Measurements from ENCODE around the gene ULBP1.
"Not testable (repeated sequence)": the region's sequence is repeated elsewhere in the genome, so short reads cannot be mapped to it uniquely, and the experiment has no call there.

Gene ULBP1

DNA sequence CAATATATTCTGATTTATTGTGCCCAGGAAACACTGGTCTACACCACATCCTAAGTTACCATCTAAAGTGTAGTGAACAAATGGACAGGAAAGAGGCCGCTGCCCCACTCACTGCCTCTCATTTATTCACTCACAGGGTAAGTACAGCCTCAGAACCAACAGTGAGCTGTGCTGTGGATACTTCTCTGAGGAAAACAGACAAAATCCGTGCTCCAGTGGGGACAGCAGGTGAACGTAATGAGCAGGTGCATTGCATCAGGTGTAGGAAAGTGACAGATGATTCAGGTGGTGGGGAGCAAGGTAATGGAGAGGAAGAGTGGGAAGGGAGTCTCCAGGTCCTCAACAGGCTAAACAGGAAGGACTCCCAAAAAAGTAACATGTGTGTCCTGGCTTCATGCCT is 30.3 kb upstream of the ULBP1 start:
- DNase-seq = no peak

DNA sequence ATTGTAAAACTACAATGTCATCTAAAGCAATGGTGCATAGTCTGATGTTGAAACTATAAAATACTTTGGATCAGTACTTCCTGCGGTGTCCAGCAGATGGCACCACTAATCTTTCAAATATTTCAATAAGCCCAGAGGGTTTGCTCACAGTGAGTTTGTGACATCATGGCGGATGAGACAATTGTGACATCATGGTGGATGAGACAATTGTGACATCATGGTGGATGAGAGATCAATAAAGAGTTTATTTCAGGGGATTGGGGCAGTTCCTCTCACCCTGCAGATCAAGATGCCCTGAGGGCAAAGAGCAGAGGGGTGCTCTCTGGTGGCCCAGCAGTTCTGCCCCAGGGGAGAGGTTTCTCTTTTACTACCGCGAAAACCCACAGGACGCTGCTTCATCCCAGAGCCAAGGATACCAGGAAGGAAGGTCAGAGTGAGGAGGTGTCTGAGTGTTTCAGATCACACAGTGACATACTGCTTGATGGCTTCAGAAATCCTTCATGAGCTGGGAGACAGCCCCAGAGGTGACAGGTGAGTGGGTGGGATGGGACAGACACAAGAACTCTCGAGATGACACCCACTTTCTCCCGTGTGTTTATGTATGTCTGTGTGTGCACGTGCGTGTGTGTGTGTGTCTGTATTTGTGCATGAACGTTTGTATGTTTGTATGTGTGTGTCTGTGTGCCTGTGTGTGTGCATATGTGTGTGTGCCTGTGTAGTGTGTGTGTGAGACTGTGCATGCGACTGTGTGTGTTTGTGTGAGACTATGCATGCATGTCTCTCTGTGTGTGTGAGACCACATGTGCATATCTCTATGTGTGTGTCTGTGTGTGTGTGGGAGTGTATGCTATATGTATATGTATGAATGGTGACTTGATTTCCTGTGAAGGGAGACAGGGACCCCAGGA is 29.2 kb upstream of the ULBP1 start:
- peak; percentile 86 for DNase-seq

DNA sequence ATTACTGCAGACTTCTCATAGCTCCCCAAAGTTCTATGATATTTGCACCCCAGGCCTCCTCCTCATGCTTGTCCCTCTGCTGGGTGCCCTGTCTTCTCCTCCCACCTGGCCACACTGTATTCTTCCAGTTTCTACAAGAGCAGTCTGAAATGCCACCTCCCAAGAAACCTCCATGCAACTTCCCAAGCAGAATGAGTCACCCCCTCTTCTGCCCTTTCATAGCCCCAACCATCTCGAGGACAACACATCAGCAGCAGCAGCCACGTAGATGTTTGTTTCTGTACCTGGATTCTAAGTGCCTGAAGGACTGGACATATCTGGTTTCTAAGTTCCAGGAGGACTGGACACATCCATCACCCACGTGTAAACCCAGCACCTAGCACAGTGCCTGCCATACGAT is 28.5 kb upstream of the ULBP1 start:
- DNase-seq = no peak

DNA sequence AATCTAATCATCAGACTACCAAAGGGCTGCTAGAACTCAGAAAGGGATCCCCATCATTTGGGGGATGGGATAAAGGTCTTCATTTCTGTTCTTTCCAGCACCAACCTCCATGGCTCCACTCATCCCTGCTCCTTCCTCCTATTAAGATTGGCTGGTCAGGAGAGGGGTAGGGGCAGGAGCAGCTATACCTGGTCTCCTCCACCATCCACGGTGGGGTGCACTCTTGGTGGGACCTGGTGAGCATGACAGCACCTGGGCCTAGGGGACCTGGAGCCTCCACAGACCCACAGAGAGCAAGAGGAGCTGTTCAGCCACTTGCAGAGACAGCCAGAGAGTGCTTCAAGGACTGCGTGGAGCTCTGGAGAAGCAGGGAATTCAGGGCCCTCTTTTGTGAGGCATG is 28.1 kb upstream of the ULBP1 start:
- DNase-seq = no peak

DNA sequence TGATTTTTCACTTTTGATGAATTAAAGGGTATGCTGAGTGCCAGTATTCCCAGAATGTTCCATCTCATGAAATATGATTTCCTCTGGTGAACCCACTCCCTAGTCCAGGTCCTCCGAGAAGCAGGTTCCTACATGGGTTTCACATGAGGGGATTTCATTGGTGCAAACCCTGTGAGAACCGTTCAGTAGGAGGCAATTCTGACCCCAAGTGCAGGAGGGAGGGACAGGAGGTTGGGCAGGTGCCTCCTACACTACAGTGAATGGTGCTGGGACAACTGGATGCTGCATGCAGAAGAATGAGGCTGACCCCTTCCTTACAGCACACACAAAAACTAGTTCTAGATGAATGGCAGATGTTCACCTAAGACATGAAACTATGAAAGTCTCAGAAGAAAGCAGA is 27.0 kb upstream of the ULBP1 start:
- DNase-seq = no peak

DNA sequence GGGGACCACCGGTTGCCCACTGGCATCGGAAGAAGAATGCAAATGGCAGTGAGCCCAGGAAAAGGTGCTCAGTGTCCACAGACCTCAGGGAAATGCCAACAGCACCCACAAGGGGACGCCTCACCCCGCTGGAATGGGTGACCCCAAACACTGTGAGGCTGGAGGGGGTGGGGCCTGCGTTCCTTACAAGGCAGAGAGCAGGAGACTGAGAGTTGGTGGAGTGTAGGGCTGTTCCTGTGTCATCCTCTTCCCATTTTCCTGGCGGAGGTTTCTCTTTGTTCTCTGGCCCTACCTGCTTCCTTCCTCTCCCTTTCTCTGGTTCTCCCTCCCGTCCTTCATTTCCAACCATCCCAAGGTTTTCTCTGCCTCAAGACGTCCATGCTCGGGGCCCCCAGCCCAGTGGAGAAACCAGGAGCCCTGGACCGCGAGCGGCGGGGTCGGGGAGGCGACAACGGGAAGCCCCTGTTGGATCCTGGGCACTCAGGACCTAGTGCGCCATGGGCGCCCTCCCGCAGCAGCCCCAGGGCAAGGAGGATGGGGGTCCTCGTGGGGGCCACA is 25.7 kb upstream of the ULBP1 start:
- DNase-seq = not testable (repeated sequence)

DNA sequence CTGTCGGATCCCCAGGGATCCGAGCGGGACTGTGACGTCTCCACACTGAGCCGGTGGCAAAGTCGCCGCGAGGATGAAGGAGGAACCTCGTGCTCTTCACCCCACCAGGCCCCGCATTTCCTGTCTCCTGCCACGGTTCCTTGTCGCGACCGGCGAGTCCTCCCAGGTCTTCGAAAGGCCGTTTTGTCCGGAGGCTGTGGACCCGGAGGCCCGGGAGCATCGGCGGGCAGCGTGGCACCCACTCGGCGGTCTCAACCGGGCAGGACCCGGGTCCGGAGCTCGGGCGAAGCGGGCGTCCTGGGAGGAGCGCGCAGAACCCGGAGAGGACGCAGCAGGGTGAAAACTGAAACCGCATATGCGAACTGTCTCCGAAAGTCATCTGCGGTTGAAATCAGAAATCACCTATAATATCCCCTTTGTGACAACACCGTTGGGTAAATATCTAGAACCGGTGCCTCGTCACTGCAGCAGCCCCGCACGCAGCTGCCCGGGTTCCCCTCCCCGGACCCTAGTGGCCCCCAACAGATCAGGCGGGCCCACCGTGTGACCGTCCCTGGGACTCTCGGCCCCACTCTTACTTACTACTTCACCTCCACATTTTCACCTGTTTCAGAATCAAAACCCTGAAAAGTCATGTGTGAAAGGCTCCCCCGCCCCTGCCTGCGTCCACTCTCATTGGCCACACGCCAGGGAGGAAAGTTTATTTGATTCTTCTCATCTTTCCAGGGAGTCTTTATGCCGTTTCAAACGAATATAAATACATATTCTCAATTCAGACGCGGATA is 25.0 kb upstream of the ULBP1 start:
- DNase-seq = peak; percentile 83

DNA sequence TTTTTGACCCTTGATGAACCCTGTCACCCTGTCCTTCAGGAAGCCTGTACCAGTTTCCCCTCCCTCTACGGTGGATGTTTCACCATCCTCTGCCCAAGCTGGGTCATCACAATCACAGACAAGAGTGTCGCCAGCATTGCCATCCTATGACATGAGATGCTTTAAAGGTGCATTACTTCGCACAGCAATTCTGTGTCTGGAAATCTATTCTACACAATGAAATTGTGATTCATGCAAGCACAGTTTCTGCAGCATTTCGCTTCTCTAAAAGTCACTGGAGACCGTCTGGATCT is 24.4 kb upstream of the ULBP1 start:
- DNase-seq = no peak

DNA sequence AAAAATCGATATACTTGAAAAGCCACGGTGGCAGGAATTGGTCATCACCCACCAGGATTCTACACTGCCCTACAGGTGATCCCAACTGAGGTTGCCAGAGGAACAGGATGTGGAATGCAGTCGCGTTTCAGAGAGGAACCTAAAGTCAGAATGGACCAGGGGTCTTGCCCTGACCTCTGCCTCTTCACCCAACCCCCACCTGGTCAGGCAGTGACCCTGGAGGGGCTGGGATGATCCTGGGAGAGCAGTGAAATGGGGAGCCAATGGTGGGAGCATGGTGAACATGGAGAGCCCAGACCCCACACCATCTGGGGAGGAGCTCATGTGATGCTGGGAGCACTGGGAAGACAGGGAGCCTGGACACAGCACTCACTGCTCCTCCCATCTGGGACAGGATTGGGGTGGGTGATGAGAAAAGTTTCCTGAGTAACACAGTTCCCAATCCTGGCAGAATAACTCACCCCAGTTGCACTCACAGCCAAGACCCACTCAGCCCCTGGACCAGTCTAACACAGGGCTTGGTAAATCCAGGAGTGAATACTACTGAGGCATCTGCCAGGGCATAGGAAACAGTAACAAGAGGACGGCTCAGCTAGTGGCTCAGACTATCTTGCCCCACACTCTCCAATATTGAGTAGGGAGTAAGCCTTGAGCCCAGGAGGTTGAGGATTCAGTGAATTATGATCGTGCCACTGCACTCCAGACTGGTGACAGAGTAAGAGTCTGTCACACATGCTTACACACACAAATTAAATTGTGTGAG is 23.7 kb upstream of the ULBP1 start:
- DNase-seq = no peak

DNA sequence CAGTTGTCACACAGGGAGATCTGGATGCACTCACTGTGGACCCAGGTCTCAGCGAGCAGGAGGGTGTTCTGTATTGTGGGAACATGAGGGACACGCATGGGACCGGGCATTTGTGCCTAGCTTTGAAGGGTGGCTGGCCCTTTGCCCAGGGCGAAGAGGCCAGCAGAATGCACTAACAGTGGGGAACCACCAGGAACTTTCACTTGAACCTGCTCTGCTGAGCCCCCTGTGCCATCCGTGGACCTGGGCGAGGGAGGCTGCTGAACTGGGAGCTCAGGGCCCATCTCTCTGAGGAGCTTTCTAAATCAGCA is 23.1 kb upstream of the ULBP1 start:
- no peak for DNase-seq

DNA sequence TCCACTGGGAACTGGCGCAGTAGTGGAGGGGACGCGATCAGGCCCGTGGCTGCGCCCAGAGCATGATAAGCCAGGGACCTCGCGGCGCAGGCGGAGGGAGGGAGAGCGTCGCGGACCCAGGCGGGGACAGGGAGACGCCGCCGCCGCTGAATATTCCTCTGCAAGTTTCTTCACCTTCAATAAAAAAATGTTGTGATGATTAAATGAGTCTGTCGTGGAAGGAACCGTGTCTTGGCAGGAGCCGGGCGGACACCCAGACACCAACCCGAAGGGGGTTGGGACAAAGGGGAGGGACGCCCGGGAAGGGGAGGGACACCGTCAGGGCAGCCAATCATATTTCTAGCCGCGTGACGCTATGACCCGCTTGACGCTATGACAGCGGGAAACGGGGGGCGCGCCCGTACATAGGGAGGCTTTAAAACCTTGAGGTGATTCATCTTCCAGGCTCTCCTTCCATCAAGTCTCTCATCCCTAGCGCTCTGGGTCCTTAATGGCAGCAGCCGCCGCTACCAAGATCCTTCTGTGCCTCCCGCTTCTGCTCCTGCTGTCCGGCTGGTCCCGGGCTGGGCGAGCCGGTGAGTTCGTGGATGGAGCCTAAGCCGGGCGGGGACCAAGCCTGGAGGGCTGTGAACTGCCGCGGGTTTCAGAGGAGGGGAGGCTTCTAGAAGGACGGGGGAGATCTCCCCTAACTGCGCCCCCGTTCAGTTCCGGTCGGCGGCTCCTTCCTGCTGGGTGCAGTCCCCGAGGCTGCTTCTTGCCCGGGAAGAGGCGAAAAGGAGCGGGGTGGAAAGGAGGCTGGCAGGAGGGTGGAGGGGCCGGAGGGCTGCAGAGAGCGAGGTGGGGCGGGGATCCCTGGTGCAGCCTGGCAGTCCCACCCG is 21.9 kb upstream of the ULBP1 start, which contains the start of gene ULBP2:
ULBP2 (plus strand) TSS at position 432 of the 878 bp plus-strand sequence; CDS start at position 491, 59 bp downstream.
- DNase-seq = peak; percentile 96

DNA sequence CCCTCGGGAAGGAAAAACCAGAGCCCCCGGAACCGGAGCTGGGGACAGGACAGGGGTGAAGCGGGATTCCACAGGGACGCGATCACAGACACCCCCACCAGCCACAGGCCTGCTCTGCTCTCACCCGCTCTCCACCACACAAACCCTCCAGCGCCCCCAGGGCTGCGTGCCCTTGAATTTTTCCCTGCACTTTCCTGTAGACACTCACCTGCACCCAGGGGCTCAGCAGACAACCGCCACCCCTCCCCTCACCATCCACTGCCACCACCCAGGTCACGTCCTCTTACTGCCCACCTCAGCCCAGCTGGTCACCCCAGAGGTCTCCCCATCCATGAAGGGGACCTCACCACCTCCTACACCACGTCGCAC is 21.3 kb upstream of the ULBP1 start:
- DNase-seq = no peak

DNA sequence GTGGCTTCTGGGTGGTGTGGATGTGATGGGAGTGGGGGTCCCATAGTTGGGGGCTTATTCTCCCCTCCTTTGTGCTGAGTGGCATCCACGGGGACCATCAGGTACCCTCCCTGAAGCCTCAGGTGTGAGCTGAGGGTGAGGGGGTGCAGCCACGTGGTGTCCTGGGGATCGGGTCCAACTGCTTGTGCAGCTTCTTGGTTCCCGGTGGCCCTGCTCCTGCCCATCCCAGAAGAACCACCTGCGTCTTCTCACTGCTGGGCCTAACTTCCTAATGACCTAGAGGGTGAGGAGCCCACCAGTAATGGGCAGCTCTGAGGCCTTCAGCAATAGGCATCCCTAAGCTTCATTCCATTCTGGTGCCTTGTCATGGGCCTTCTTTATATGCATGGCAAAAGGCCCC is 20.4 kb upstream of the ULBP1 start:
- not testable (repeated sequence) for DNase-seq

DNA sequence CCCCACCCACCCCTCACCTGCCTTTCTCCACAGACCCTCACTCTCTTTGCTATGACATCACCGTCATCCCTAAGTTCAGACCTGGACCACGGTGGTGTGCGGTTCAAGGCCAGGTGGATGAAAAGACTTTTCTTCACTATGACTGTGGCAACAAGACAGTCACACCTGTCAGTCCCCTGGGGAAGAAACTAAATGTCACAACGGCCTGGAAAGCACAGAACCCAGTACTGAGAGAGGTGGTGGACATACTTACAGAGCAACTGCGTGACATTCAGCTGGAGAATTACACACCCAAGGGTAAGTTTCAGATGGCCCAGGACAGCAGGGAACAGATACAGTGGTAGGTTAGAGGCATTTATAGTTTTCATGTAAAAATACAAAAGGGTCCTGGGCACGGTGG is 18.5 kb upstream of the ULBP1 start:
- DNase-seq = not testable (repeated sequence)

DNA sequence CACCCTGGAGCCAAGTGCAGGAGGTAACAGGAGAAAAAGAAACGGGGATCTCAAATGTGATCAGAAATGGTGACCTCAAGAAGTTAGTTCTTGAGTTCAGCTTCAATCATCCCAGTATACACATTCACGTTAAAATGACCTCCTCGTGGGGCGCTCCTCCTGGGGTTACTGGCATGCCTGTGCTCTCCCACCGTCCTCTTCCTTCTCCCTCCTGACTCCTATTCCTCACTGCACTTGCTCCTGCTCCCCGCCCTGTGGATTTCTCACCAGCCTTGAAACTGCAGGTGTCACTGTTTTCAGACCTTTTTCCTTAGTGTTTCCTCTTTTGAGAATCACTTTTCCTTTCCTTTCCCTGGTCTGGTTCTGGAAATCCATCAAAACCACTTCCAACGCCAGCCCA is 17.1 kb upstream of the ULBP1 start:
- not testable (repeated sequence) for DNase-seq

DNA sequence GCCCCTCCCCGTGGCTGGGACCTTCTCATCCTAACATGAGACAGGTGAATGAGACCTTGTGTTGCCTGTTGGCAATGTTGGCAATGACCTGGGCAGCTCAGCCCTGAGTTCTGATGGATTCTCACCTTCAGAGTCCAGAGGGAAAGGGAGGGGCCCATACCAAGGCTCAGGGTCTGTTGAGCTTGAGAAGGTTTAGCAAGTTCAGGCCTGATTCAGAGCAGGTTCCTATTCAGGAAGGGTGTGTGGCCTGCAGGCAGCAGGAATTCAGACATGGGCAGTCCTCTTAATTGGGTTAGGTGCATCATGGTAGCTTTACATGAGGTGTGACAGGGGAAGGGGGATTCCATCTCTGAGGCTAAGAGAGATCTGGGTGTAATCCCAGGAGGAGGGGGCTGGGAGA is 16.2 kb upstream of the ULBP1 start:
- not testable (repeated sequence) for DNase-seq

DNA sequence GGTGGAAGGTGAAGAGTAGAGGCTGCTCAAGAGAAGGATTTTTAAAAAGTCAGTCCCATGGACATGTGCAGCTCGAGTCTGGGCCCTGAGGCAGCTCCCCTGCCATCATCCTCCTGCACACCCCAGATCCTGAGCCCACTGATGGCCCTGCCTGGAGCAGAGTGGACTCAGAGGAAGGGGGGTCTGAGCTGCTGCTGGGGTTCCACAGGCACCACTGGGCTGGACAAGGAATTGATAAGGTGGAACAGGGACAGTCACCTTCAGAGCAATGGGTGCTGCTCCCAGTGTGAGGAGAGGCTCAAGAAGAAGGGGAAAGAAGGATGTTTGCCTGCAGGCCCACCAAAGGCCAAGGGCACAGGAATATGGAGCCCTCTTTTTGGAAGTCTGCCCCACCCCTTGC is 15.7 kb upstream of the ULBP1 start:
- no peak for DNase-seq

DNA sequence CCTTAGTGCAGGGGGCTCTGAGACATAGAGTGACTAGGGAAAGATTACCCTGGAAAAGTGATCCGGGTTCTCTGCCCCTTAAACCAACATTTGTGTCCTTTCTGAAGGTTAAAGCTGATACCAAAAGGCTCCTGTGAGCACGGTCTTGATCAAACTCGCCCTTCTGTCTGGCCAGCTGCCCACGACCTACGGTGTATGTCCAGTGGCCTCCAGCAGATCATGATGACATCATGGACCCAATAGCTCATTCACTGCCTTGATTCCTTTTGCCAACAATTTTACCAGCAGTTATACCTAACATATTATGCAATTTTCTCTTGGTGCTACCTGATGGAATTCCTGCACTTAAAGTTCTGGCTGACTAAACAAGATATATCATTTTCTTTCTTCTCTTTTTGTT is 15.1 kb upstream of the ULBP1 start:
- no peak for DNase-seq

DNA sequence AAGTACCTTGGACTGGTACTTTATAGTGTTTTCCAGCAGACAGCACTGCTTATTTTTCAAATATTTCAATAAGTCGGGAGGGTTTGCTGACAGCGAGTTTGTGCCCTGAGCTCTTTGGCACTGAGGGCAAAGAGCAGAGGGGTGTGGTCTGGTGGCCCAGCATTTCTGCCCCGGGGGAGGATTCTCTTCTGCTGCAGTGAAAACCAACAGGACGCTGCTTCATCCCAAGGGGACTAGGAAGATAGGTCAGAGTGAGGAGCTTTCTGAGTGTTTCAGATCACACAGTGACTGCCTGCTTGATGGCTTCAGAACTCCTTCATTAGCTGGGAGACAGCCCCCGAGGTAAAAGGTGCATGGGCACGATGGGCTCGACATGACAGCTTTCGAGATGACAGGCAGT is 13.3 kb upstream of the ULBP1 start:
- DNase-seq = no peak

DNA sequence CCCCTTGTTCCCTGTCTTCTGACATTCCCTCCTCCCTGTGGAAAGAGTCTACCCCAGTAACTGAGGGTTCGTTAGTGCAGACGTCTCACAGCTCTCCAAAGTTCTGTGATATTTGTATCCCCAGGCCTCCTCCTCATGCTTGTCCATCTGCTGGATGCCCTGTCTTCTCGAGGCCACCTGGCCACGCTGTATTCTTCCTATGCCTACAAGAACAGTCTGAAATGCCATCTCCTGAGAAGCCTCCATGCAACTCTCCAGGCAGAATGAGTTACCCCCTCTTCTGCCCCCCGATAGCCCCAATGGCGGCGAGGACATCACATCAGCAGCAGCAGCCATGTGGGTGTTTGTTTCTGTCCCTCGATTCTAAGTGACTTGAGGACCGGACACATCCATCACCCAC is 12.6 kb upstream of the ULBP1 start:
- no peak for DNase-seq

DNA sequence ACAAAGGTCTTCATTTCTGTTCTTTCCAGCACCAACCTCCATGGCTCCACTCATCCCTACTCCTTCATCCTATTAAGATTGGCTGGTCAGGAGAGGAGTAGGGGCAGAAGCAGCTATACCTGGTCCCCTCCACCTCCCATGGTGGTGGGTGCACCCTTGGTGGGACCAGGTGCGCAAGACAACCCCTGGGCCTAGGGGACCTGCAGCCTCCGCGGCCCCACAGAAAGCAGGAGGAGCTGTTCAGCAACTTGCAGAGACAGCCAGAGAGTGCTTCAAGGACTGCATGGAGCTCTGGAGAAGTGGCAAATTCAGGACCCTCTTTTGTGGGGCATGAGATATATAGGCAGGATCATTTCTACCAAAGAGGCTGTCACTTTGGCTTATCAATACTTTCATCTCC is 12.1 kb upstream of the ULBP1 start:
- no peak for DNase-seq

DNA sequence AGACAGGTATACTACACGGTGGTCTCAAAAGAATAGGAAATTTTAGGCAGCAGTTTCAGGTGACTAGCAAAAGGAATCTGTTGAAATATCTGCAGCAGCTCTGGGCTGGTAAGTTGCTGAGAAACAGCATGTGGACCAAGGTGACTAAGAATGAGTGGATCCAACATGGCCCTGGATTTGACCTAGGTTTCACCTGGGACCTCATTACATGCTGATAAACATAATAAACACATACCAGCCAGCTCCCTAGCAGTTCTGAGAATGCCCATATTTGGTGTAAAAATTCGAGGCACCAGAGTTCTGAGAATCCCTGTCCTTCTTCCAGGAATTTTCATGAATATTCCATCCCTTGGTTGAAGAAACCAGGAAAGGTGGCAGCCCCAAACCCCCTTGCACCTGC is 10.4 kb upstream of the ULBP1 start:
- not testable (repeated sequence) for DNase-seq
